Immature natural killer cell (primary cell): ENCODE measurements around the gene PTPN4. TPM values are rescaled to one million over a fixed set of nuclear protein-coding genes. Genes with fewer than 3 reads are reported as not detected.
A peak's percentile ranks its signal among the peaks of the same experiment; 100 is the strongest.
"Not testable (repeated sequence)": the region's sequence is repeated elsewhere in the genome, so short reads cannot be mapped to it uniquely, and the experiment has no call there.

Experiments
- DNase-seq, 3 donors: peaks; one replicate each; pipeline ENCODE4 v3.0.0; 2022; ENCODE audit warnings: mixed read lengths in 1 of 3
- H3K27ac Mint-ChIP-seq, 6 donors: one replicate each; pipeline ENCODE4 v1.8.0; 2020; ENCODE audit warnings: mixed read lengths in 6 of 6, mild to moderate bottlenecking in 5 of 6, inconsistent platforms in 4 of 6, moderate library complexity in 3 of 6
- H3K27me3 Mint-ChIP-seq, 3 donors: one replicate each; pipeline ENCODE4 v1.8.0; 2020 to 2021; ENCODE audit warnings: low read depth in 3 of 3, mild to moderate bottlenecking in 3 of 3, mixed read lengths in 3 of 3, moderate library complexity in 3 of 3, inconsistent platforms in 1 of 3
- H3K36me3 Mint-ChIP-seq, 3 donors: one replicate each; pipeline ENCODE4 v1.8.0; 2020; ENCODE audit warnings: mixed read lengths in 3 of 3, inconsistent platforms in 2 of 3, mild to moderate bottlenecking in 2 of 3
- H3K4me1 Mint-ChIP-seq, 2 donors: one replicate each; pipeline ENCODE4 v1.8.0; 2020; ENCODE audit warnings: inconsistent platforms in 2 of 2, mild to moderate bottlenecking in 2 of 2, mixed read lengths in 2 of 2, moderate library complexity in 1 of 2
- H3K4me3 Mint-ChIP-seq, 5 donors: one replicate each; pipeline ENCODE4 v1.8.0; 2020; ENCODE audit warnings: mild to moderate bottlenecking in 5 of 5, mixed read lengths in 5 of 5, inconsistent platforms in 3 of 5, moderate library complexity in 3 of 5
- H3K9me3 Mint-ChIP-seq, 6 donors: one replicate each; pipeline ENCODE4 v1.8.0; 2020; ENCODE audit warnings: mild to moderate bottlenecking in 6 of 6, mixed read lengths in 6 of 6, inconsistent platforms in 4 of 6, moderate library complexity in 3 of 6
- polyA plus RNA-seq, 3 donors: library from polyadenylated mRNA; unstranded; fragments of 300-500 nt; fragmentation: Illumina TruSeq; gene quantifications; one replicate each; pipeline ENCODE4 v1.2.3, GENCODE V29; 2021

The PTPN4 gene
- polyA plus RNA-seq, 3 donors from 2014 or later = 172 to 335 (median 206) TPM

DNA sequence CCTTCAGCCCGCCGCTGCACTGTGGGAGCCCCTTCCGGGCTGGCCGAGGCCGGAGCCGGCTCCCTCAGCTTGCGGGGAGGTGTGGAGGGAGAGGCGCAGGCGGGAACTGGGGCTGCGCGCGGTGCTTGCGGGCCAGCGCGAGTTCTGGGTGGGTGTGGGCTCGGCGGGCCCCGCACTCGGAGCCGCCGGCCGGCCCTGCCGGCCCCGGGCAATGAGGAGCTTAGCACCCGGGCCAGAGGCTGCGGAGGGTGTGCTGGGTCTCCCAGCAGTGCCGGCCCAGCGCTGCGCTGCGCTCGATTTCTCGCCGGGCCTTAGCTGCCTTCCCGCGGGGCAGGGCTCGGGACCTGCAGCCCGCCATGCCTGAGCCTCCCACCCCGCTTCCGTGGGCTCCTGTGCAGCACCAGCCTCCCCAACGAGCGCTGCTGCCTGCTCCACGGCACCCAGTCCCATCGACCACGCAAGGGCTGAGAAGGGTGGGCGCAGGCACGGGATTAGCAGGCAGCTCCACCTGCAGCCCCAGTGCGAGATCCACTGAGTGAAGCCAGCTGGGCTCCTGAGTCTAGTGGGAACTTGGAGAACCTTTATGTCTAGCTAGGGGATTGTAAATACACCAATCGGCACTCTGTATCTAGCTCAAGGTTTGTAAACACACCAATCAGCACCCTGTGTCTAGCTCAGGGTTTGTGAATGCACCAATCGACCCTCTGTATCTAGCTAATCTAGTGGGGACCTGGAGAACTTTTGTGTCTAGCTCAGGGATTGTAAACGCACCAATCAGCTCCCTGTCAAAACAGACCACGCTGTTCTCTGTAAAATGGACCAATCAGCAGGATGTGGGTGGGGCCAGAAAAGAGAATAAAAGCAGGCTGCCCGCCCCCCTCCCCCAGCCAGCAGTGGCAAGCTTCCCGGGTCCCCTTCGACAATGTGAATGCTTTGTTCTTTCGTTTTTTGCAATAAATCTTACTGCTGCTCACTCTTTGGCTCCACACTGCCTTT is 237.5 kb downstream of the PTPN4 start:
- H3K9me3 Mint-ChIP-seq, H3K27me3 Mint-ChIP-seq, H3K36me3 Mint-ChIP-seq, H3K4me3 Mint-ChIP-seq, DNase-seq, H3K4me1 Mint-ChIP-seq: not testable (repeated sequence)
- H3K27ac Mint-ChIP-seq = peak overlapping the region in 1 of 6 donors; percentile 13

DNA sequence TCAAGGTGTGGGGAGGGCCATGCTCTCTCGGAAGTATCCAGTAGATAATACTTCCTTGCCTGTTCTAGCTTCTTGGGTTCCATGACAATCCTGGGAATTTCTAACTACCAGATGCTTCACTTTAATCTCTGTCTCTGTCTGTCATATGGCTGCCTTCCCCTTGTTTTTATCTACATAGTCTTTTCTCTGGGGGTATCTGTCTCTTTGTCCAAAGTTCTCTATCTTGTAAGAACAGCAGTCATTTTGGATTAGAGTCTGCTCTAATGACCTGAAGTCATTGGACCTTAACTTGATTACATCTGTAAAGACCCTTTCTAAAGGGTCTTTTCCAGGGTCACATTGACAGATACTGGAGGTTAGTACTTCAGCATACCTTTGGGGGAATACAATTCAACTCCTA is 241.7 kb downstream of the PTPN4 start:
- Mint-ChIP-seq H3K9me3 (no peaks in the 10 kb centered on the region), H3K4me1 (no peaks in the 10 kb centered on the region), H3K27ac (no peak overlapping the region), H3K36me3 (no peaks in the 10 kb centered on the region), H3K4me3 (no peak overlapping the region), H3K27me3 (peaks cover 0 to 4% (median 0%) of the 10 kb centered on the region in 3 donors)
- DNase-seq = no peak

- H3K9me3 Mint-ChIP-seq = no peaks in the 10 kb centered on the region
- no peaks in the 10 kb centered on the region for H3K4me1 Mint-ChIP-seq
- no peaks in the 10 kb centered on the region for H3K36me3 Mint-ChIP-seq
- peaks cover 0 to 2% (median 0%) of the 10 kb centered on the region in 3 donors for H3K27me3 Mint-ChIP-seq
- DNase-seq = no peak
- H3K27ac Mint-ChIP-seq = no peak overlapping the region
- H3K4me3 Mint-ChIP-seq = no peak overlapping the region
These were observed 244.5 kb downstream of the PTPN4 start for GRCh38 chr2:120004254-120004653.

DNA sequence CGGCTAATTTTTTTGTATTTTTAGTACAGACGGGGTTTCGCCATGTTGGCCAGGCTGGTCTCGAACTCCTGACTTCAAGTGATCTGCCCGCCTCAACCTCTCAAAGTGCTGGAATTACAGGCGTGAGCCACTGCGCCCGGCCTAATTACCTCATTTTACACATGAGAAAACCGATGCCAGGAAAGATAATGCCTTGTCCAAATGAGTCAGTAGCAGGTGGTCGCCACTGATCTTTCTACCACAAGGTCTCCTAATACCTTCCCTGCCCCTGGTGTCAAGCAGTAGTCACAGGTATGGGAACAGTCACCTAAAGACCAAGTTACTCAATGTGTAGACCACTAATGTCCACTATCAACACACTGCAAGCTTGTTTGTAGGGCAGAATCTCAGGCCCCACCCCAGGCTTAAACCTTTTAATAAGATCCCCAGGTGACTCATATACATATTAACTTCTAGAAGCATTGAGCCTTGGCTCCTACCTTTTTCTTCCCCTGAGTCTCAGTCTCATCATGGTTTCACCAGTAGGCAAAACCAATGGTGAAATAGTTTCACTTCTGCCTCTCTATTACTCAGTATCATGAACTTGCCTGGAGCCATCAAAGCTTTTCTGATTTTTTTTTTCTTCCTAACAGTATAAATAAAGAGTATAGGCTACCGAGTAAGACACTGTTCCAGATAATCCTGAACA is 246.3 kb downstream of the PTPN4 start:
- no peak overlapping the region for H3K4me3 Mint-ChIP-seq
- H3K36me3 Mint-ChIP-seq = no peaks in the 10 kb centered on the region
- H3K4me1 Mint-ChIP-seq = no peaks in the 10 kb centered on the region
- no peak for DNase-seq
- H3K9me3 Mint-ChIP-seq = no peaks in the 10 kb centered on the region
- H3K27ac Mint-ChIP-seq = no peak overlapping the region
- H3K27me3 Mint-ChIP-seq = peaks cover 0 to 4% (median 4%) of the 10 kb centered on the region in 3 donors

- peaks cover 1 to 4% (median 4%) of the 10 kb centered on the region in 3 donors for H3K27me3 Mint-ChIP-seq
- H3K27ac Mint-ChIP-seq = no peak overlapping the region
- no peaks in the 10 kb centered on the region for H3K36me3 Mint-ChIP-seq
- DNase-seq = no peak
- H3K4me1 Mint-ChIP-seq = peaks cover 9 to 10% of the 10 kb centered on the region in 2 donors
- no peak overlapping the region for H3K4me3 Mint-ChIP-seq
- H3K9me3 Mint-ChIP-seq = no peaks in the 10 kb centered on the region
These were observed 248.1 kb downstream of the PTPN4 start for GRCh38 chr2:120007851-120008250.

- DNase-seq = no peak
- Mint-ChIP-seq H3K27ac (peak overlapping the region; percentile 9 to 82 (median 69)), H3K36me3 (peaks cover 0 to 7% (median 0%) of the 10 kb centered on the region in 3 donors), H3K27me3 (peaks cover 4 to 5% (median 4%) of the 10 kb centered on the region in 3 donors), H3K4me1 (peaks cover 20 to 24% of the 10 kb centered on the region in 2 donors), H3K4me3 (peak overlapping the region; percentile 69 to 85 (median 77)), H3K9me3 (no peaks in the 10 kb centered on the region)
These were observed 252.6 kb downstream of the PTPN4 start for GRCh38 chr2:120012363-120012762.

DNA sequence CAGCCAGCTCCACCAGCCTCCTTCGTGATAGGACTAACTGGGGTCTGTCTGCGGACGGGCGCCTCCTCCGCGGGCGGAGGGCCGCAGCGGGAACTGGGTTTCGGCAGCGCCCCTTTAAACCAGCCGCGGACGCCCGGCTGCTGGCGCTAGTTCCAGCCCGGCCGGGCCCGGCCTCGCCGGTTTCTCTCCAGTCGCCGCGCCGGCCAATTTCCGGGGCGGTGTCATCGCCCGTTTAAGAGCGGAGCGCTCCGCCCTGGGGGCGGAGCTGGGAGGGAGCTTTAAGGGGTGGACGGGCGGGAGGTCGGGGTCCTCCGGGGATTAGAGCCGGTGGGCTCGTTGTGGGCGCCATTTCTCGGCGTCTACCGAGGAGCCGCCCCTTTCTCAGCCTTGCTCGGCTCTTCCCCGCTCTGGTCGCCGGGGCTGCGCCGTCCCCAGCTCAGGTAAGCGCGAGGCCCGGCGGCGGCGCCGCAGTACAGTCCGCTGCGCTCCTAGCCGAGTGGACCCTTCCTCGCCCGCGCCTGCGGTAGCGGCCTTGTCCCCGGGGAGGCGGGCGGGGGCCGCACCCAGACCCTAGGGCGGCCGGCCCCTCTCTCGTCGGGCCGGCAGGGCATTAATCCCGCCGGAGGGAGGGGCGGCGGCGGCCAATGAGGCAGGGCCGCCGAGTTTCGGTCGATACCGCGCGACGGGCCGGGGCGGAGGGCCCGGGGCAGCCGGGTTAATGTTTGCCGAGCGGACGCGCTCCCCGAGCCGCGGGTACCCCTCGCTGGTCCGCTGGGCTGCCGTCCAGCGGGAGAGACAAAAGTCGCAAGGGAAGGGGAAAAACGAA is 253.3 kb downstream of the PTPN4 start, which contains the start of gene EPB41L5:
EPB41L5 (plus strand) TSS at position 307 of the 826 bp plus-strand sequence. CDS start 6,008 bp downstream, outside the sequence.
- Mint-ChIP-seq H3K4me3 (peak within 1 kb of the TSS; percentile 81 to 86 (median 85)), H3K27ac (peak within 1 kb of the TSS; percentile 51 to 82 (median 72)), H3K36me3 (peaks cover 0 to 7% (median 0%) of the 10 kb centered on the region in 3 donors), H3K27me3 (peaks cover 2 to 5% (median 4%) of the 10 kb centered on the region in 3 donors), H3K4me1 (peaks cover 20 to 24% of the 10 kb centered on the region in 2 donors), H3K9me3 (no peaks in the 10 kb centered on the region)
- peak; percentile 79 to 82 (median 80) for DNase-seq

DNA sequence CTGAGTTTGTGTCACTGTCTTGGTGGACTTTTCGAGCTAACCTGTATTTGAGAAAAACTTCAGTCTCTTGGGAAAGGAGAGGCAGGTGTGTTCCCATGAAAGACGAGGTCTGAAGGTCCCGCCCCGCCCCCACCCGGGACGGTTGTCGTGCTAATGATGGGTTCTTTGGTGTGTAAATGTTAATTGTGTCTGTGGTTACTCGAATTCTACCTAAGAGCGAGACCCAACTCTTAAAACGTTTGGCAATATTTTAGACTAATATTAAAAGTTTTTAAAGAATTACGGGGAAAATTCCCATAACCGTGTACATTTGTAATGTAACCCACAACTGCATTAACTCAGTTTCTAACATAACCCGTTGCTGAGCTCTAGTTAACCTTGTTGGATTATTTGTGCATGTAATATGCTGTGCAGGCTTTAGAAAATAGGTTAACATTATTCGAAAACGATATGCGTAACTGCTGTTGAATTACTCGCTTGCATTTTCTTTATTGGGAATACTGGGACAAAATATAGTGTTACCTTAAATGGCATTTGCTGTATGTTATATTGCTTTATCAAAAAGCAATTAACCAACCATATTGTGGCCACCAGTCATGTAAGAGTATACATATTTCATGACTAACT is 254.0 kb downstream of the PTPN4 start:
- Mint-ChIP-seq H3K4me1 (peaks cover 20 to 24% of the 10 kb centered on the region in 2 donors), H3K9me3 (no peaks in the 10 kb centered on the region), H3K27me3 (peaks cover 2 to 5% (median 4%) of the 10 kb centered on the region in 3 donors), H3K36me3 (peaks cover 0 to 7% (median 0%) of the 10 kb centered on the region in 3 donors), H3K4me3 (peak overlapping the region; percentile 81 to 86 (median 83)), H3K27ac (peak overlapping the region in 3 of 6 donors; percentile 21 to 72 (median 62))
- DNase-seq = no peak

DNA sequence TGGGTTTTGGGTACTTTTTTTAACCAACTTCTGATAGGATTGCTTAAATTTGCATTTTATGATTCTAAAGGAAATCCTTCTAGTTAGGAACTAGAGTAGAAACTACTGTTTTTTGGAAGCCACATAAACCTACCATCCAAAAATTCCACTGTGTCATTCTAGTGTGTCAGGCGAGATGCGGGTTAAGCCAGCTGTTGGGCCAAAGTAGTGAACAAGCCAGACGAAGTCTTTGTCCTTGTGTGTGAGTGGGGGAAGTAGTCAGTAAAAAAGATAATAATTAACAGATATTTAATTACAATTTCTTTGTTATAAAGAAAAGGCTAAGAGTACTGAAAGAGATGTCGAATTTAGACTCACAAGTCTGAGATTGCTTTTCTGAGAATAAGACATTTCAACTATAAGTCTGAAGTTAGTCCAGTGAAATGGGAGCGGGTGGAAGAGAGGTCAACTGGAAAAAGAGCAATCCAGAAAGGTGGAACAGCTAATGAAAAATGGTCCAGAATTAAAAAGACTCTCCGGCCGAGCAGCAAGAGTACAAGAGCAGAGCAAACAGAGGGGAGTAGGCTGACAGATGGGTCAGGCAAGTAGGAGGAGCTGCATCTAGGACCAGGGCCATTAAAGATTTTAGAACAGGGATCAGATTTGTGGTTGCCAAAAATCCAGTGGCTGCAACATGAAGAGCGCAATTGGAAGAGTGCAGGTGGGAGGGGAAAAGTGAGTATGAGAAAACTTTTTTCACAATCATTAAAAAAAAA is 254.7 kb downstream of the PTPN4 start:
- Mint-ChIP-seq H3K4me3 (peak overlapping the region in 4 of 5 donors; percentile 81 to 86 (median 84)), H3K27me3 (peaks cover 2 to 7% (median 4%) of the 10 kb centered on the region in 3 donors), H3K36me3 (peaks cover 0 to 7% (median 5%) of the 10 kb centered on the region in 3 donors), H3K9me3 (no peaks in the 10 kb centered on the region), H3K4me1 (peaks cover 20 to 24% of the 10 kb centered on the region in 2 donors), H3K27ac (peak overlapping the region in 1 of 6 donors; percentile 72)
- no peak for DNase-seq

- no peak overlapping the region for H3K27ac Mint-ChIP-seq
- peaks cover 17 to 24% of the 10 kb centered on the region in 2 donors for H3K4me1 Mint-ChIP-seq
- no peak for DNase-seq
- peaks cover 0 to 5% (median 0%) of the 10 kb centered on the region in 3 donors for H3K27me3 Mint-ChIP-seq
- no peaks in the 10 kb centered on the region for H3K9me3 Mint-ChIP-seq
- no peak overlapping the region for H3K4me3 Mint-ChIP-seq
- peaks cover 0 to 9% (median 7%) of the 10 kb centered on the region in 3 donors for H3K36me3 Mint-ChIP-seq
These were observed 257.1 kb downstream of the PTPN4 start for GRCh38 chr2:120016800-120017199.

- Mint-ChIP-seq H3K9me3 (no peaks in the 10 kb centered on the region), H3K4me3 (no peak overlapping the region), H3K27ac (no peak overlapping the region), H3K36me3 (peaks cover 0 to 9% (median 7%) of the 10 kb centered on the region in 3 donors), H3K27me3 (peaks cover 0 to 5% (median 0%) of the 10 kb centered on the region in 3 donors), H3K4me1 (peaks cover 16 to 20% of the 10 kb centered on the region in 2 donors)
- DNase-seq = no peak
These were observed 257.5 kb downstream of the PTPN4 start for GRCh38 chr2:120017201-120017600.

GRCh38 chr2:120018549-120018948 is 258.8 kb downstream of the PTPN4 start:
- peaks cover 0 to 2% (median 0%) of the 10 kb centered on the region in 6 donors for H3K9me3 Mint-ChIP-seq
- no peak overlapping the region for H3K4me3 Mint-ChIP-seq
- peaks cover 0 to 5% (median 0%) of the 10 kb centered on the region in 3 donors for H3K27me3 Mint-ChIP-seq
- no peak for DNase-seq
- no peak overlapping the region for H3K27ac Mint-ChIP-seq
- H3K36me3 Mint-ChIP-seq = peaks cover 0 to 14% (median 7%) of the 10 kb centered on the region in 3 donors
- H3K4me1 Mint-ChIP-seq = peaks cover 9 to 12% of the 10 kb centered on the region in 2 donors
